ENCODE results near the gene DAB2IP.

DNA sequence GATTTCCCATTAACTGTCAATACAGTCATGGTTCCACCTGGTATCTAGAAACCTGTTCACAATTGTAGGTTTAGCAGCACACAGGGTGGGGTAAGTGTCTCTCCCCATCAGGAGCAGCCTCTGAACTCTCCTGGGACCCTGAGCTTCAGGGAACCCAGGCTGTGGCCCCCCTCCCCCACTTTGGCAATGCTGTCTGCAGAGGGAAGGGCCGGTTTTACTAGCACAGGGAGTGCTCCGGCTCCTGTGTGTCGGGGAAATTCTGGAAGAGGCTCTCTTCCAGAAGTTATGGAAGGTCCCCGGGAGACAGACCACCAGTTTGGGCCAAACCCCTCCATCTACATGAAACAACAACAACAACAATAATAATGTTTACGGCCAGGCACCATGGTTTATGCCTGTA, 9.9 kb downstream of the DAB2IP start:
- no peak for TF ChIP-seq POLR2A (IDR thresholded peaks at IDR 0.05)
- TF ChIP-seq, protein P1, sequence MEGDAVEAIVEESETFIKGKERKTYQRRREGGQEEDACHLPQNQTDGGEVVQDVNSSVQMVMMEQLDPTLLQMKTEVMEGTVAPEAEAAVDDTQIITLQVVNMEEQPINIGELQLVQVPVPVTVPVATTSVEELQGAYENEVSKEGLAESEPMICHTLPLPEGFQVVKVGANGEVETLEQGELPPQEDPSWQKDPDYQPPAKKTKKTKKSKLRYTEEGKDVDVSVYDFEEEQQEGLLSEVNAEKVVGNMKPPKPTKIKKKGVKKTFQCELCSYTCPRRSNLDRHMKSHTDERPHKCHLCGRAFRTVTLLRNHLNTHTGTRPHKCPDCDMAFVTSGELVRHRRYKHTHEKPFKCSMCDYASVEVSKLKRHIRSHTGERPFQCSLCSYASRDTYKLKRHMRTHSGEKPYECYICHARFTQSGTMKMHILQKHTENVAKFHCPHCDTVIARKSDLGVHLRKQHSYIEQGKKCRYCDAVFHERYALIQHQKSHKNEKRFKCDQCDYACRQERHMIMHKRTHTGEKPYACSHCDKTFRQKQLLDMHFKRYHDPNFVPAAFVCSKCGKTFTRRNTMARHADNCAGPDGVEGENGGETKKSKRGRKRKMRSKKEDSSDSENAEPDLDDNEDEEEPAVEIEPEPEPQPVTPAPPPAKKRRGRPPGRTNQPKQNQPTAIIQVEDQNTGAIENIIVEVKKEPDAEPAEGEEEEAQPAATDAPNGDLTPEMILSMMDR (IDR thresholded peaks at IDR 0.05): no peak
- TF ChIP-seq POLR2AphosphoS5 (IDR thresholded peaks at IDR 0.05): peak; percentile 12

Data from prostate gland (tissue), 2 donors.